Measurements from ENCODE around the gene TGOLN2. TPM values are rescaled to one million over a fixed set of nuclear protein-coding genes. Genes with fewer than 3 reads are reported as not detected.

TGOLN2 gene
- total RNA-seq, 1 experiment from 2014 or later: 43.7 TPM

DNA sequence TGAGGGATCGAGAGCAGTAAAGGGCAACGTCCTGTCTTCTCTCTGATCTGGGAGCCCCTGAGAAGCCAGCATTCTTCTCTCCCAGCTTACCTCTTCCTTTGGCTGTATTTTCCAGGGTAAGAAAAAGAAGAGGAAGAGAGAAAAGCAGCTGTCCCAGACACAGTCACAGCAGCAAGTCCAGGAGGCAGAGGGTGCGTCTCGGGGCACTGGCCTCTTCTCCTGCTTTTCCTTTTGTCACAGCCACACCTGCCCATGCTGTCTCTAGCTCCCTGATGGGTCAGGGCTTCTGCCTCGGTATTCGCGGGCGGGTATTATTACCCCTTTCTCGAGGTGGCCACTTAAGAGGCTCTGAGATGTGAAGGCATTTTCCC is 20.3 kb downstream of the TGOLN2 start (continued):
- TF ChIP-seq, protein P1, sequence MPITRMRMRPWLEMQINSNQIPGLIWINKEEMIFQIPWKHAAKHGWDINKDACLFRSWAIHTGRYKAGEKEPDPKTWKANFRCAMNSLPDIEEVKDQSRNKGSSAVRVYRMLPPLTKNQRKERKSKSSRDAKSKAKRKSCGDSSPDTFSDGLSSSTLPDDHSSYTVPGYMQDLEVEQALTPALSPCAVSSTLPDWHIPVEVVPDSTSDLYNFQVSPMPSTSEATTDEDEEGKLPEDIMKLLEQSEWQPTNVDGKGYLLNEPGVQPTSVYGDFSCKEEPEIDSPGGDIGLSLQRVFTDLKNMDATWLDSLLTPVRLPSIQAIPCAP (CRISPR knock-in tag; IDR thresholded peaks at IDR 0.05): no peak
- TF ChIP-seq CREM (CRISPR knock-in tag; IDR thresholded peaks at IDR 0.05): no peak
- TF ChIP-seq, protein P2, sequence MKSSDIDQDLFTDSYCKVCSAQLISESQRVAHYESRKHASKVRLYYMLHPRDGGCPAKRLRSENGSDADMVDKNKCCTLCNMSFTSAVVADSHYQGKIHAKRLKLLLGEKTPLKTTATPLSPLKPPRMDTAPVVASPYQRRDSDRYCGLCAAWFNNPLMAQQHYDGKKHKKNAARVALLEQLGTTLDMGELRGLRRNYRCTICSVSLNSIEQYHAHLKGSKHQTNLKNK (CRISPR knock-in tag; IDR thresholded peaks at IDR 0.05): no peak
- TF ChIP-seq CBFB (CRISPR knock-in tag; IDR thresholded peaks at IDR 0.05; ENCODE audit: low read depth): no peak
- no peak for TF ChIP-seq ZNF121 (CRISPR knock-in tag; IDR thresholded peaks at IDR 0.05)
- no peak for TF ChIP-seq TEAD4 (CRISPR knock-in tag; IDR thresholded peaks at IDR 0.05)

DNA sequence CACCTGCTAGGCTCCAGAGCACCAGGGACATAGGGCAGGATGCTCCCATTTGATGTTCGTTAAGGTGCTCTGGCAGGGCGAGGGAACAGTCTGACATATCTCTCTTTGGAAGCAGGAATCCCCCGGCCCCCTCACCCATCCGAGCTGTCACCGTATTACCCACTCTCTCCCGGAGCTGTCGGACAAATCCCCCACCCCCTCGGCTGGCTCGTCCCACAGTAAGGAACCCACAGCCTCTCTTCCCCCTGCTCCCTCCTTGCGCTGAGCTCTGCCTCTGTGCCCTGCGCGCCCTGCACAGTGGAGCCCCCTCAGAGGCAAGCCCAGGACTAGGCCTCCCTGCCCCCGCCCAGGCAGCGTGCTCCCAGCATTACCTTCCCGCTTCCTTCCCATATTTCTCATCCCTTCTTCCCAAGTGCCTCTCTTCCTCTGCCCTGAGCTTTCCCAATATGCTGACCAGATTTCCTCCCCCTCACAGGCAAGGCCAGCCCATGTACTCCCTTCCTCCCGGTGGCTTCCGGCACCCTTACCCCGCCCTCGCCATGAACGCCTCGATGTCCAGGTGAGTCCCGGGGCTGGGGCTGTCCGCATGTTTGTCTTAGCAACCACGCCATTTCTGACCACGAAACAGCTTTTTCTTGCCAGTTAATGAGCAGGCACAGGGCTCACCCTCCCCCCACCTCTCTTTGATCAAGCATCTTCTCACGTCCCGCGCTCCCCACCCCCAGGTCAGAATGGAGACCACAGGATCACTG is 23.8 kb downstream of the TGOLN2 start:
- Mint-ChIP-seq H3K4me1 (peaks cover 9% of the 10 kb centered on the region), H3K36me3 (peaks cover 53% of the 10 kb centered on the region), H3K27me3 (ENCODE audit: low read depth) (no peaks in the 10 kb centered on the region), H3K4me3 (no peak overlapping the region), H3K27ac (peak overlapping the region; percentile 10; the same call in 1 of the 2 replicates), H3K9me3 (no peaks in the 10 kb centered on the region)
- DNase-seq (ENCODE audit: low spot score): no peak
- TF ChIP-seq, protein P3, sequence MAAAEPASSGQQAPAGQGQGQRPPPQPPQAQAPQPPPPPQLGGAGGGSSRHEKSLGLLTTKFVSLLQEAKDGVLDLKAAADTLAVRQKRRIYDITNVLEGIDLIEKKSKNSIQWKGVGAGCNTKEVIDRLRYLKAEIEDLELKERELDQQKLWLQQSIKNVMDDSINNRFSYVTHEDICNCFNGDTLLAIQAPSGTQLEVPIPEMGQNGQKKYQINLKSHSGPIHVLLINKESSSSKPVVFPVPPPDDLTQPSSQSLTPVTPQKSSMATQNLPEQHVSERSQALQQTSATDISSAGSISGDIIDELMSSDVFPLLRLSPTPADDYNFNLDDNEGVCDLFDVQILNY (CRISPR knock-in tag; IDR thresholded peaks at IDR 0.05): no peak
- TF ChIP-seq NR3C1 (CRISPR knock-in tag; conservative IDR thresholded peaks at IDR 0.05; ENCODE audit: low read depth) (no peak), IRF2 (CRISPR knock-in tag; IDR thresholded peaks at IDR 0.05; ENCODE audit: borderline replicate concordance, low read depth) (no peak), SMAD3 (CRISPR knock-in tag; IDR thresholded peaks at IDR 0.05; ENCODE audit: borderline replicate concordance) (no peak), JUN (CRISPR knock-in tag; IDR thresholded peaks at IDR 0.05) (no peak), FOXJ3 (CRISPR knock-in tag; IDR thresholded peaks at IDR 0.05; ENCODE audit: borderline replicate concordance) (no peak), ZNF416 (CRISPR knock-in tag; IDR thresholded peaks at IDR 0.05) (no peak), ATF1 (CRISPR knock-in tag; IDR thresholded peaks at IDR 0.05) (no peak)
- TF ChIP-seq, protein P4, sequence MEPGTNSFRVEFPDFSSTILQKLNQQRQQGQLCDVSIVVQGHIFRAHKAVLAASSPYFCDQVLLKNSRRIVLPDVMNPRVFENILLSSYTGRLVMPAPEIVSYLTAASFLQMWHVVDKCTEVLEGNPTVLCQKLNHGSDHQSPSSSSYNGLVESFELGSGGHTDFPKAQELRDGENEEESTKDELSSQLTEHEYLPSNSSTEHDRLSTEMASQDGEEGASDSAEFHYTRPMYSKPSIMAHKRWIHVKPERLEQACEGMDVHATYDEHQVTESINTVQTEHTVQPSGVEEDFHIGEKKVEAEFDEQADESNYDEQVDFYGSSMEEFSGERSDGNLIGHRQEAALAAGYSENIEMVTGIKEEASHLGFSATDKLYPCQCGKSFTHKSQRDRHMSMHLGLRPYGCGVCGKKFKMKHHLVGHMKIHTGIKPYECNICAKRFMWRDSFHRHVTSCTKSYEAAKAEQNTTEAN (CRISPR knock-in tag; IDR thresholded peaks at IDR 0.05): no peak
- TF ChIP-seq, protein P5, sequence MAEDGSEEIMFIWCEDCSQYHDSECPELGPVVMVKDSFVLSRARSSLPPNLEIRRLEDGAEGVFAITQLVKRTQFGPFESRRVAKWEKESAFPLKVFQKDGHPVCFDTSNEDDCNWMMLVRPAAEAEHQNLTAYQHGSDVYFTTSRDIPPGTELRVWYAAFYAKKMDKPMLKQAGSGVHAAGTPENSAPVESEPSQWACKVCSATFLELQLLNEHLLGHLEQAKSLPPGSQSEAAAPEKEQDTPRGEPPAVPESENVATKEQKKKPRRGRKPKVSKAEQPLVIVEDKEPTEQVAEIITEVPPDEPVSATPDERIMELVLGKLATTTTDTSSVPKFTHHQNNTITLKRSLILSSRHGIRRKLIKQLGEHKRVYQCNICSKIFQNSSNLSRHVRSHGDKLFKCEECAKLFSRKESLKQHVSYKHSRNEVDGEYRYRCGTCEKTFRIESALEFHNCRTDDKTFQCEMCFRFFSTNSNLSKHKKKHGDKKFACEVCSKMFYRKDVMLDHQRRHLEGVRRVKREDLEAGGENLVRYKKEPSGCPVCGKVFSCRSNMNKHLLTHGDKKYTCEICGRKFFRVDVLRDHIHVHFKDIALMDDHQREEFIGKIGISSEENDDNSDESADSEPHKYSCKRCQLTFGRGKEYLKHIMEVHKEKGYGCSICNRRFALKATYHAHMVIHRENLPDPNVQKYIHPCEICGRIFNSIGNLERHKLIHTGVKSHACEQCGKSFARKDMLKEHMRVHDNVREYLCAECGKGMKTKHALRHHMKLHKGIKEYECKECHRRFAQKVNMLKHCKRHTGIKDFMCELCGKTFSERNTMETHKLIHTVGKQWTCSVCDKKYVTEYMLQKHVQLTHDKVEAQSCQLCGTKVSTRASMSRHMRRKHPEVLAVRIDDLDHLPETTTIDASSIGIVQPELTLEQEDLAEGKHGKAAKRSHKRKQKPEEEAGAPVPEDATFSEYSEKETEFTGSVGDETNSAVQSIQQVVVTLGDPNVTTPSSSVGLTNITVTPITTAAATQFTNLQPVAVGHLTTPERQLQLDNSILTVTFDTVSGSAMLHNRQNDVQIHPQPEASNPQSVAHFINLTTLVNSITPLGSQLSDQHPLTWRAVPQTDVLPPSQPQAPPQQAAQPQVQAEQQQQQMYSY (CRISPR knock-in tag; IDR thresholded peaks at IDR 0.05): no peak
- TF ChIP-seq, protein P6, sequence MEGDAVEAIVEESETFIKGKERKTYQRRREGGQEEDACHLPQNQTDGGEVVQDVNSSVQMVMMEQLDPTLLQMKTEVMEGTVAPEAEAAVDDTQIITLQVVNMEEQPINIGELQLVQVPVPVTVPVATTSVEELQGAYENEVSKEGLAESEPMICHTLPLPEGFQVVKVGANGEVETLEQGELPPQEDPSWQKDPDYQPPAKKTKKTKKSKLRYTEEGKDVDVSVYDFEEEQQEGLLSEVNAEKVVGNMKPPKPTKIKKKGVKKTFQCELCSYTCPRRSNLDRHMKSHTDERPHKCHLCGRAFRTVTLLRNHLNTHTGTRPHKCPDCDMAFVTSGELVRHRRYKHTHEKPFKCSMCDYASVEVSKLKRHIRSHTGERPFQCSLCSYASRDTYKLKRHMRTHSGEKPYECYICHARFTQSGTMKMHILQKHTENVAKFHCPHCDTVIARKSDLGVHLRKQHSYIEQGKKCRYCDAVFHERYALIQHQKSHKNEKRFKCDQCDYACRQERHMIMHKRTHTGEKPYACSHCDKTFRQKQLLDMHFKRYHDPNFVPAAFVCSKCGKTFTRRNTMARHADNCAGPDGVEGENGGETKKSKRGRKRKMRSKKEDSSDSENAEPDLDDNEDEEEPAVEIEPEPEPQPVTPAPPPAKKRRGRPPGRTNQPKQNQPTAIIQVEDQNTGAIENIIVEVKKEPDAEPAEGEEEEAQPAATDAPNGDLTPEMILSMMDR (IDR thresholded peaks at IDR 0.05): no peak
- TF ChIP-seq, protein P7, sequence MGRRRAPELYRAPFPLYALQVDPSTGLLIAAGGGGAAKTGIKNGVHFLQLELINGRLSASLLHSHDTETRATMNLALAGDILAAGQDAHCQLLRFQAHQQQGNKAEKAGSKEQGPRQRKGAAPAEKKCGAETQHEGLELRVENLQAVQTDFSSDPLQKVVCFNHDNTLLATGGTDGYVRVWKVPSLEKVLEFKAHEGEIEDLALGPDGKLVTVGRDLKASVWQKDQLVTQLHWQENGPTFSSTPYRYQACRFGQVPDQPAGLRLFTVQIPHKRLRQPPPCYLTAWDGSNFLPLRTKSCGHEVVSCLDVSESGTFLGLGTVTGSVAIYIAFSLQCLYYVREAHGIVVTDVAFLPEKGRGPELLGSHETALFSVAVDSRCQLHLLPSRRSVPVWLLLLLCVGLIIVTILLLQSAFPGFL (CRISPR knock-in tag; IDR thresholded peaks at IDR 0.05; ENCODE audit: borderline replicate concordance): no peak
- TF ChIP-seq, protein P8, sequence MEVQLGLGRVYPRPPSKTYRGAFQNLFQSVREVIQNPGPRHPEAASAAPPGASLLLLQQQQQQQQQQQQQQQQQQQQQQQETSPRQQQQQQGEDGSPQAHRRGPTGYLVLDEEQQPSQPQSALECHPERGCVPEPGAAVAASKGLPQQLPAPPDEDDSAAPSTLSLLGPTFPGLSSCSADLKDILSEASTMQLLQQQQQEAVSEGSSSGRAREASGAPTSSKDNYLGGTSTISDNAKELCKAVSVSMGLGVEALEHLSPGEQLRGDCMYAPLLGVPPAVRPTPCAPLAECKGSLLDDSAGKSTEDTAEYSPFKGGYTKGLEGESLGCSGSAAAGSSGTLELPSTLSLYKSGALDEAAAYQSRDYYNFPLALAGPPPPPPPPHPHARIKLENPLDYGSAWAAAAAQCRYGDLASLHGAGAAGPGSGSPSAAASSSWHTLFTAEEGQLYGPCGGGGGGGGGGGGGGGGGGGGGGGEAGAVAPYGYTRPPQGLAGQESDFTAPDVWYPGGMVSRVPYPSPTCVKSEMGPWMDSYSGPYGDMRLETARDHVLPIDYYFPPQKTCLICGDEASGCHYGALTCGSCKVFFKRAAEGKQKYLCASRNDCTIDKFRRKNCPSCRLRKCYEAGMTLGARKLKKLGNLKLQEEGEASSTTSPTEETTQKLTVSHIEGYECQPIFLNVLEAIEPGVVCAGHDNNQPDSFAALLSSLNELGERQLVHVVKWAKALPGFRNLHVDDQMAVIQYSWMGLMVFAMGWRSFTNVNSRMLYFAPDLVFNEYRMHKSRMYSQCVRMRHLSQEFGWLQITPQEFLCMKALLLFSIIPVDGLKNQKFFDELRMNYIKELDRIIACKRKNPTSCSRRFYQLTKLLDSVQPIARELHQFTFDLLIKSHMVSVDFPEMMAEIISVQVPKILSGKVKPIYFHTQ (CRISPR knock-in tag; IDR thresholded peaks at IDR 0.05): no peak
- ChIA-PET CTCF (no interaction called here), POLR2A (no interaction called here)
- no peak for ATAC-seq
